GM23338 (cell line): ENCODE data around the gene DDX39A. TPM values are rescaled to one million over a fixed set of nuclear protein-coding genes. Genes with fewer than 3 reads are reported as not detected.
"Not testable (repeated sequence)": the region's sequence is repeated elsewhere in the genome, so short reads cannot be mapped to it uniquely, and the experiment has no call there.

ENCODE experiments used
- ATAC-seq: fragments of 200-7000 bp; cut with Tn5 transposase; 3 replicates; pipeline ENCODE4 v1.9.1; 2020
- DNase-seq: peaks from one replicate; pipeline ENCODE4 v3.0.0-alpha.2; 2015; ENCODE audit warnings: low spot score
- H2AFZ ChIP-seq: fragments of 200-600 bp; sonication (generic); 2 replicates; pipeline ENCODE4 v1.8.0; 2016; ENCODE audit warnings: antibody characterized with exemption, mild to moderate bottlenecking, moderate library complexity
- H3F3A ChIP-seq: fragments of 200-600 bp; sonication (generic); replicated peaks from 2 replicates; pipeline ENCODE4 v1.8.0; 2017; ENCODE audit warnings: antibody characterized with exemption, mixed run types, low read depth
- H3K27ac ChIP-seq: fragments of 200-600 bp; sonication (generic); 2 replicates; pipeline ENCODE4 v1.6.1; 2016; ENCODE audit warnings: low read depth
- H3K27me3 ChIP-seq: fragments of 200-600 bp; sonication (generic); 2 replicates; pipeline ENCODE4 v1.8.0; 2016; ENCODE audit warnings: mild to moderate bottlenecking, mixed run types, moderate library complexity; ENCODE audit not compliant: insufficient read depth
- H3K36me3 ChIP-seq: fragments of 200-600 bp; sonication (generic); 2 replicates; pipeline ENCODE4 v1.8.0; 2016; ENCODE audit warnings: mild to moderate bottlenecking; ENCODE audit not compliant: insufficient read depth
- H3K4me1 ChIP-seq: fragments of 200-600 bp; sonication (generic); 2 replicates; pipeline ENCODE4 v1.8.0; 2016; ENCODE audit warnings: mild to moderate bottlenecking, moderate library complexity; ENCODE audit not compliant: insufficient read depth
- H3K4me2 ChIP-seq: fragments of 200-600 bp; sonication (generic); 2 replicates; pipeline ENCODE4 v1.7.1; 2017; ENCODE audit warnings: mixed run types
- H3K4me3 ChIP-seq: fragments of 200-600 bp; sonication (generic); 2 replicates; pipeline ENCODE4 v1.6.1; 2016; ENCODE audit warnings: mixed run types
- H3K79me2 ChIP-seq: fragments of 200-600 bp; sonication (generic); replicated peaks from 2 replicates; pipeline ENCODE4 v1.8.0; 2017; ENCODE audit warnings: mild to moderate bottlenecking; ENCODE audit not compliant: insufficient read depth
- H3K9me2 ChIP-seq: fragments of 200-600 bp; sonication (generic); 2 replicates; pipeline ENCODE4 v1.8.0; 2017; ENCODE audit not compliant: insufficient read depth
- H4K20me1 ChIP-seq: fragments of 200-600 bp; sonication (generic); replicated peaks from 2 replicates; pipeline ENCODE4 v1.8.0; 2017; ENCODE audit warnings: mild to moderate bottlenecking; ENCODE audit not compliant: insufficient read depth
- H3K27ac Mint-ChIP-seq: 2 replicates; pipeline ENCODE4 v1.8.0; 2020; ENCODE audit warnings: inconsistent platforms, mild to moderate bottlenecking, moderate library complexity, mixed read lengths
- H3K27me3 Mint-ChIP-seq: 3 replicates; pipeline ENCODE4 v1.8.0; 2022; ENCODE audit warnings: low read depth, mild to moderate bottlenecking, moderate library complexity, mixed read lengths, inconsistent platforms; ENCODE audit not compliant: insufficient read depth, poor library complexity
- H3K36me3 Mint-ChIP-seq: 3 replicates; pipeline ENCODE4 v1.8.0; 2021; ENCODE audit warnings: low read depth, mild to moderate bottlenecking, inconsistent platforms, moderate library complexity, mixed read lengths
- H3K4me1 Mint-ChIP-seq: 3 replicates; pipeline ENCODE4 v1.8.0; 2020; ENCODE audit warnings: mild to moderate bottlenecking, inconsistent platforms, mixed read lengths
- H3K4me3 Mint-ChIP-seq: 3 replicates; pipeline ENCODE4 v1.8.0; 2021; ENCODE audit warnings: moderate library complexity, mild to moderate bottlenecking, inconsistent platforms, mixed read lengths
- H3K9me3 Mint-ChIP-seq: 3 replicates; pipeline ENCODE4 v1.8.0; 2020; ENCODE audit warnings: moderate library complexity, mild to moderate bottlenecking, inconsistent platforms, mixed read lengths
- CREB1 ChIP-seq: fragments of 250-450 bp; sonication (Bioruptor Pico); IDR thresholded peaks from 2 replicates; pipeline ENCODE4 v1.5.0; 2020; ENCODE audit warnings: low read depth, mild to moderate bottlenecking, moderate library complexity
- CTCF ChIP-seq, 2 experiments: fragments of 200-600 bp in 1 of 2; sonication (generic) in 1 of 2; conservative IDR thresholded peaks; 2 replicates each; pipeline versions ENCODE4 v1.5.1 to v1.6.1; 2016 to 2017; ENCODE audit warnings: antibody characterized with exemption in 2 of 2, low read depth in 2 of 2, mild to moderate bottlenecking in 2 of 2, moderate library complexity in 1 of 2
- ETS1 ChIP-seq: IDR thresholded peaks from 2 replicates; pipeline ENCODE4 v1.6.1; 2016; ENCODE audit warnings: antibody characterized with exemption
- EZH2 ChIP-seq: fragments of 200-600 bp; sonication (generic); IDR thresholded peaks from one replicate; pipeline ENCODE4 v1.8.0; 2017; ENCODE audit warnings: antibody characterized with exemption, mild to moderate bottlenecking, low read depth; ENCODE audit not compliant: unreplicated experiment
- NANOG ChIP-seq: IDR thresholded peaks from 2 replicates; pipeline ENCODE4 v1.6.1; 2016; ENCODE audit warnings: antibody characterized with exemption, borderline replicate concordance
- POLR2AphosphoS5 ChIP-seq: IDR thresholded peaks from 2 replicates; pipeline ENCODE4 v1.6.1; 2016; ENCODE audit warnings: antibody characterized with exemption, low read depth
- STAT1 ChIP-seq: IDR thresholded peaks from one replicate; pipeline ENCODE4 v1.6.1; 2016; ENCODE audit warnings: antibody characterized with exemption; ENCODE audit not compliant: unreplicated experiment
- ZNF114 ChIP-seq: fragments of 250-450 bp; sonication (Bioruptor Pico); IDR thresholded peaks from 2 replicates; pipeline ENCODE4 v1.5.0; 2020; ENCODE audit warnings: mild to moderate bottlenecking, moderate library complexity
- ZNF331 ChIP-seq: fragments of 250-450 bp; sonication (Bioruptor Pico); IDR thresholded peaks from 2 replicates; pipeline ENCODE4 v1.5.0; 2020; ENCODE audit warnings: low read depth, mild to moderate bottlenecking, moderate library complexity
- polyA plus RNA-seq: library from polyadenylated mRNA; unstranded; fragments of >200 nt; fragmentation: Nextera tagmentation; extraction: Ambion mirVana; gene quantifications from 2 replicates; pipeline ENCODE4 v1.2.1, GENCODE V29; 2016
- total RNA-seq: library from RNA; depleted of rRNA; stranded (reverse); fragments of >200 nt; shearing (Covaris generic); gene quantifications from 2 replicates; pipeline ENCODE4 v1.2.3, GENCODE V29; 2014

The DDX39A gene
- total and polyA plus RNA-seq, 2 experiments from 2014 or later: 195 to 196 TPM

- Histone ChIP-seq H3K27ac (no peak overlapping the region), H3K79me2 (no peaks in the 10 kb centered on the region), H4K20me1 (no peaks in the 10 kb centered on the region; the same call in 1 of the 2 replicates), H3K4me3 (no peak overlapping the region), H3K27me3 (no peaks in the 10 kb centered on the region), H3K36me3 (no peaks in the 10 kb centered on the region), H3K9me2 (no peaks in the 10 kb centered on the region), H3F3A (peaks cover 4% of the 10 kb centered on the region; the same call in 1 of the 2 replicates), H3K4me1 (peaks cover under 1% of the 10 kb centered on the region; the same call in 1 of the 2 replicates), H3K4me2 (no peak overlapping the region), H2AFZ (no peak overlapping the region)
- TF ChIP-seq EZH2 (no peak), ETS1 (no peak), ZNF331 (CRISPR knock-in tag) (no peak), STAT1 (no peak), CREB1 (CRISPR knock-in tag) (no peak)
- ATAC-seq (no peak), DNase-seq (no peak)
- Mint-ChIP-seq H3K4me3 (no peak overlapping the region), H3K27me3 (peaks cover 15% of the 10 kb centered on the region), H3K36me3 (0 out of 3 replicates have a peak, but pooled peaks cover 1% of the 10 kb centered on the region), H3K9me3 (no peaks in the 10 kb centered on the region; the same call in 2 of the 3 replicates), H3K4me1 (peaks cover 7% of the 10 kb centered on the region), H3K27ac (no peak overlapping the region)
Measured at GRCh38 chr19:14401468-14402195, 17.5 kb downstream of the DDX39A start.

- peaks cover 10% of the 10 kb centered on the region for H3K27me3 Mint-ChIP-seq
- Histone ChIP-seq H3F3A (no peaks in the 10 kb centered on the region), H3K9me2 (no peaks in the 10 kb centered on the region), H2AFZ (no peak overlapping the region), H3K79me2 (no peaks in the 10 kb centered on the region), H3K4me1 (no peaks in the 10 kb centered on the region), H3K27ac (no peak overlapping the region), H3K4me3 (no peak overlapping the region), H4K20me1 (no peaks in the 10 kb centered on the region), H3K4me2 (no peak overlapping the region), H3K27me3 (no peaks in the 10 kb centered on the region), H3K36me3 (no peaks in the 10 kb centered on the region)
- H3K4me3 Mint-ChIP-seq: no peak overlapping the region
- no peak for TF ChIP-seq POLR2AphosphoS5
- TF ChIP-seq CTCF (conservative IDR thresholded peaks at IDR 0.05; ENCODE audit: low read depth in 2 of 2): no peak
- no peak for TF ChIP-seq STAT1
- TF ChIP-seq CREB1 (CRISPR knock-in tag): no peak
- no peak for TF ChIP-seq EZH2
- no peak for TF ChIP-seq ZNF331 (CRISPR knock-in tag)
- TF ChIP-seq ETS1: no peak
- no peak for TF ChIP-seq ZNF114
- TF ChIP-seq NANOG: no peak
- peaks cover 5% of the 10 kb centered on the region; the same call in 2 of the 3 replicates for H3K4me1 Mint-ChIP-seq
- no peak overlapping the region for H3K27ac Mint-ChIP-seq
- no peak for DNase-seq
- no peaks in the 10 kb centered on the region for H3K36me3 Mint-ChIP-seq
- H3K9me3 Mint-ChIP-seq: no peaks in the 10 kb centered on the region; the same call in 2 of the 3 replicates
- no peak for ATAC-seq
Measured at GRCh38 chr19:14400951-14401431, 18.1 kb downstream of the DDX39A start.

- not testable (repeated sequence) for H3K4me1 ChIP-seq, H3F3A ChIP-seq, H4K20me1 ChIP-seq, H3K4me2 ChIP-seq, H3K27me3 Mint-ChIP-seq, H3K36me3 ChIP-seq, H3K36me3 Mint-ChIP-seq, ATAC-seq, DNase-seq, H3K27ac ChIP-seq, H3K4me1 Mint-ChIP-seq, H3K79me2 ChIP-seq, H2AFZ ChIP-seq, H3K9me3 Mint-ChIP-seq, H3K4me3 ChIP-seq, H3K27me3 ChIP-seq, H3K9me2 ChIP-seq, H3K4me3 Mint-ChIP-seq, H3K27ac Mint-ChIP-seq
Measured at GRCh38 chr19:14397168-14397567, 22.0 kb downstream of the DDX39A start.

- not testable (repeated sequence) for H3K27me3 Mint-ChIP-seq, H3K27me3 ChIP-seq, H3K4me2 ChIP-seq, H3K4me1 Mint-ChIP-seq, H3K4me1 ChIP-seq, H3K27ac ChIP-seq, H3K27ac Mint-ChIP-seq, H3K36me3 Mint-ChIP-seq, H2AFZ ChIP-seq, DNase-seq, H3K4me3 ChIP-seq, H4K20me1 ChIP-seq, ATAC-seq, H3F3A ChIP-seq, H3K4me3 Mint-ChIP-seq, H3K9me3 Mint-ChIP-seq, H3K79me2 ChIP-seq, H3K9me2 ChIP-seq, H3K36me3 ChIP-seq
Measured at GRCh38 chr19:14396730-14397129, 22.4 kb downstream of the DDX39A start.
